Astrocyte of the spinal cord (primary cell): Measurements from ENCODE around the gene CDK13.

ENCODE experiments used
- DNase-seq: peaks from one replicate; pipeline ENCODE4 v3.0.0; 2011; ENCODE audit warnings: low read depth, low spot score
- H3K4me3 ChIP-seq: 2 replicates; pipeline ENCODE4 v1.5.1; 2011; ENCODE audit warnings: low read depth, mild to moderate bottlenecking, low read length, moderate library complexity
- CTCF ChIP-seq: IDR thresholded peaks from 2 replicates; pipeline ENCODE4 v1.5.1; 2012; ENCODE audit warnings: low read depth, mild to moderate bottlenecking, low read length, inconsistent platforms
- in situ Hi-C: cut with HindIII; loops from 2 replicates; pipeline ENCODE4 v1.10.0; 2017; ENCODE audit warnings: low sequenced_read_pairs

Gene CDK13

DNA sequence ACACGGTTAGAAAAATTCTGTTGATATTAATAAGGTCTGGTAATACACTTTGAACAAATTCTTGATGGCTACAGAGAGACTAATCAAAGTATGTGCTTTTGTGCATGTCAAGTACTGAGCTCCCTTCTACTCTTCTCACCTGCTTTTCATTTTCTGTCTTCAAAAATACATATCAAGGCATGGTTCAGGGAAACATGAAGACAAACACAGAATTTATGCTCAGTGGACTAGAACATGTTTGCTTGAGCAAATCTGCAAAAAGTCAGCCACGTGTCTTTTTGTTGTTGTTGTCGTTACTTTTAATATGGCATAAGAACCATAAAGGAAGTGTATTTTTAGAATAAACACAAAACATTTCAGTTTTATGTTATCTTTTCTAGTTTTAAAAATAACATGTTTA, 21.9 kb downstream of the CDK13 start:
- no peak for DNase-seq
- TF ChIP-seq CTCF: no peak
- H3K4me3 ChIP-seq: no peak overlapping the region
- in situ Hi-C loops: no loop called here

GRCh38 chr7:39973801-39974200, 23.7 kb downstream of the CDK13 start:
- TF ChIP-seq CTCF: no peak
- no peak for DNase-seq
- in situ Hi-C loops: no loop called here
- no peak overlapping the region for H3K4me3 ChIP-seq

DNA sequence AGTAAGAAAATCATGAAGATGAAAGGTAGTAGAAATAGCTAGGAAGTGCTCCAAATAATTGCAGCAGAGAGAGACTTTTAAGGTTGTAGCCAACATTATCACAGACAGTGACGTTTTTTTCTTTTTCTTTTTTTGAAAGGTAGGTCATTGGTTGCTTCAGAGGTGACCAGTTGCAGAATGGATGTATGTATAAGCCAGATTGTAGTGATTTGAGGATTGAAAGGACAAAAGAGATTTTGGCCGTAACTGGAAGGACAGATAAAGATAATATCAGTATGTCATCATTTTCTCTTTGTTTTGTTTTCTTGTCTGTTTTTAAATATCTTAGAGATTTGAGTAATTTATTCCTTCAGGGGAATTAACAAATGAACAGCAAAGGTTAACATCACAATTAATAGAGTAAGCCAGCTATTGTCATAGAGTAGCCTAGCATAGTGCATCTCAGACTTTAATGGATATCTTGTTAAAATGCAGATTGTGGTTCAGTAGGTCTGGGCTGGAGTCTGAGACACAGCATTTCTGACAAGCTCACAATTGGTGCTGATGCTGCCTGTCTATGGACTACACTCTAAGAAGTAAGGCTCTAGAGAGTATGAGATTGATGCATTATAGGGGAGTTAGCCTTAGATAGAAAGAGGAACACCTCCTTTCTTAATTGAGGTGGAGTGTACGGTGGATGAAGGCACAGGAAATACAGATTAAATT, 28.3 kb downstream of the CDK13 start:
- in situ Hi-C loops: no loop called here
- DNase-seq: no peak
- no peak for TF ChIP-seq CTCF
- H3K4me3 ChIP-seq: no peak overlapping the region

DNA sequence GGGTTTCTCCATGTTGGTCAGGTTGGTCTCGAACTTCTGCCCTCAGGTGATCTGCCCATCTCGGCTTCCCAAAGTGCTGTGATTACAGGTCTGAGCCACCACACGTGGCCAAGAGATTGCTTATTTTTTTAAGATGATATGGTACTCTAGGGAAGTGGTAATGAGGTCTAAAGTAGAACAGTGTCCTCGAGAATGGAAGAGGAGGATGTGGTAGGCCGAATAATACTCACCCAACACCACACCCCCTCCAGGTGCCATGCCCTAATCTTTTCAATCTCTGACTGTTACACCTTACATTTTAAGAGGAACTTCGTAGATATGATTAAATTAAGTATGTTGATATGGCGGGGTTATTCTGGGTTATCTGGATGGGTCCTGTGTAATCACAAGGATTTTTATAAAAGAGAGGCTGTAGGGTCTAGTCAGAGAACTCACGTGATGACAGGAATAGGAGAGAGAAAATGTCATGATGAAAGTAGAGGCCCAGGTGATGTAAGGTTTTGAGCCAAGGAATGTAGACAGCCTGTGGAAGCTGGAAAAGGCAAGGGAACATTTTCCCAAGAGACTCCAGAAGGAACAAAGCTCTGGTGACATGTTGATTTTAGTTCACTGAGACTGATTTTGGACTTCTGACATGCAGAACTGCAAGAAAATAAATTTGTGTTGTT, 29.5 kb downstream of the CDK13 start:
- H3K4me3 ChIP-seq: no peak overlapping the region
- in situ Hi-C loops: no loop called here
- TF ChIP-seq CTCF: no peak
- no peak for DNase-seq

GRCh38 chr7:39985398-39985918, 35.4 kb downstream of the CDK13 start:
- DNase-seq: no peak
- H3K4me3 ChIP-seq: no peak overlapping the region
- no peak for TF ChIP-seq CTCF
- in situ Hi-C loops: no loop called here

DNA sequence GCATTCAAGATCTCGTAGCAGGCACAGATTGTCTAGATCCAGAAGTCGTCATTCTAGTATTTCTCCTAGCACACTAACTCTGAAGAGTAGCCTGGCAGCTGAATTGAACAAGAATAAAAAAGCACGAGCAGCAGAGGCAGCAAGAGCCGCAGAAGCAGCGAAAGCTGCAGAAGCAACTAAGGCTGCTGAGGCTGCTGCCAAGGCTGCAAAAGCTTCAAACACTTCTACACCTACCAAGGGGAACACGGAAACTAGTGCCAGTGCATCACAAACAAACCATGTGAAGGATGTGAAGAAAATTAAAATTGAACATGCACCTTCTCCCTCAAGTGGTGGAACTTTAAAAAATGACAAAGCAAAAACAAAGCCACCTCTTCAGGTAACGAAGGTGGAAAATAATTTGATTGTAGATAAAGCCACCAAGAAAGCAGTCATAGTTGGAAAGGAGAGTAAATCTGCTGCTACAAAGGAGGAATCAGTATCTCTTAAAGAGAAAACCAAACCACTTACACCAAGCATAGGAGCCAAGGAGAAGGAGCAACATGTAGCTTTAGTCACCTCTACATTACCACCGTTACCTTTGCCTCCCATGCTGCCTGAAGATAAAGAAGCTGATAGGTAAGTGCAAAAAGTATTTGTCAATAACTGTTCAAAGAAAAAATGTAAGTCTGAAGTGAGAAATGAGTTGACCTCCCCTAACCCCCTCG, 37.7 kb downstream of the CDK13 start:
- no peak overlapping the region for H3K4me3 ChIP-seq
- in situ Hi-C loops: no loop called here
- TF ChIP-seq CTCF: no peak
- DNase-seq: no peak
